Erythroblast (primary cell): ENCODE measurements around the gene INPP1.

ENCODE experiments used
- DNase-seq, 2 experiments: peaks; one replicate each; lab custom pipeline; 2025; lab: John Stamatoyannopoulos, UW
- GATA1 ChIP-seq: IDR thresholded peaks from 2 replicates; pipeline ENCODE4 v1.6.1; 2011; ENCODE audit warnings: low read depth, mild to moderate bottlenecking, control low read depth, low read length, moderate library complexity
- POLR2A ChIP-seq: IDR thresholded peaks from 2 replicates; pipeline ENCODE4 v1.6.1; 2011; ENCODE audit warnings: mild to moderate bottlenecking, low read length

Gene INPP1

GRCh38 chr2:190360965-190361364, 17.6 kb downstream of the INPP1 start:
- DNase-seq: no peak
- no peak for TF ChIP-seq GATA1

DNA sequence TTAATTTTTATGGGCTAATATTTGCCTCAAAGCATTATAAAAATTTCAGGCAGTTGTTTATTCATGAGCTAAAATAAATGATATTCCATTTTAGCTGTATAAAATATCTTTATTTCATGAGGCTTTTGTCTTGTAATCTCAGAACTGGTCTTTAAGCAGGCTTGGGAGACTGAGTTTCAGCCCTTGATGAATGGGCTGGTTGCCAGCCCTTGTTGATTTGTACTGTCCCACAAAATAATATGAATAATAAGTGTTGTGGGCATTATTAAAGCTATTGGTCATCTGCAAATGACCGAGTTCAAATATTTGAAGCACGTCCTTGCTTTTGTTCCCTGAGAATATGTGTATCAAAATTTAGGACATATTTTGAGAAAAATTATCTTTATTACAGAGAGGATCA, 18.2 kb downstream of the INPP1 start:
- no peak for TF ChIP-seq GATA1
- TF ChIP-seq POLR2A: no peak
- DNase-seq: no peak

- DNase-seq: no peak
- TF ChIP-seq GATA1: no peak
- TF ChIP-seq POLR2A: no peak
Observed at GRCh38 chr2:190362894-190363293, 19.5 kb downstream of the INPP1 start.

DNA sequence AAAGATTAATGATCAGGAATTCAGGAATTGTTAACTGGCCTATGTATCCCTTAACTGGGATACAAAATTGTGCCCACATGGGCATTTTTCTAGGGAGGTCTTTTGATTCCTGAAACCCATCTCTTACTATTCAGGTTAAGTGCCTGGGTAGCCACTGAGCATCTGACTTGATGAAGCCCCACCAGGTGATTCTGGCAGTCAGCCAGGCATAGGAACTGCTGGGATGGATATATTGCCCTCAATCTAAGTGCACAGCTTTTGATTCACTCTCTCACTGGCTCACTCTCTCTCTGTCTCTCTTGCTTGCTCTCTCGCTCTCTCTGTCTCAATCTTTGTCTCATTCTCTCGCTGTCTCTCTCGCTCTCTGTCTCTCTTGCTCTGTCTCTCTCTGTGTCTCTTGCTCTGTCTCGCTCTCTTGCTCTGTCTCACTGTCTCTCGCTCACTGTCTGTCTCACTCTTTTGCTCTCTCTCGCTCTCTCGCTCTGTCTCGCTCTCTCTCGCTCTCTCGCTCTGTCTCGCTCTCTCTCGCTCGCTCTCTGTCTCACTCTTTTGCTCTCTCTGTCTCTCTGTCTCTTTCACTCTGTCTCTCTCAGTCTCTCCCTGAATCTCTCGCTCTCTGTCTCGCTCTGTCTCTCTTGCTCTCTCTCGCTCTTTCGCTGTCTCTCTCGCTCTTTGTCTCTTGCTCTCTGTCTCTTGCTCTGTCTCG, 22.3 kb downstream of the INPP1 start:
- TF ChIP-seq GATA1 (no peak), POLR2A (no peak)
- no peak for DNase-seq

DNA sequence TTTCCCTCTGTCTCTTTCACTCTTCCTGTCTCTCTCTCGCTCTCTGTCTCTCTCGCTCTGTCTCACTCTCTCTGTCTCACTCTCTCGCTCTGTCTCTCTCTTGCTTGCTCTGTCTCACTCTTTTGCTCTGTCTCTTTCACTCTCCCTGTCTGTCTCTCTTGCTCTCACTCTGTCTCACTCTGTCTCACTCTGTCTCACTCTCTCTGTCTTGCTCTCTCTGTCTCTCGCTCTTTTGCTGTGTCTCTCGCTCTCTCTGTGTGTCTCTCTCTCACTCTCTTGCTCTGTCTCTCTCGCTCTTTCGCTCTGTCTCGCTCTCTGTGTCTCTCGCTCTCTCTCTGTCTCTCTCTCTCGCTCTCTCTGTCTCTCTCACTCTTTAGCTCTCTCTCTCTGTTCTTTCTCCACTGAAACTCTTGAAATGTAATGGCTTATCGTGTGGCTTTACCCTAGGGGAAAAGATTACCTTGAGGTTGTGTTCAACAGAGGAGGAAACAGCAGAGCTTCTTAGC, 22.9 kb downstream of the INPP1 start:
- DNase-seq: no peak
- TF ChIP-seq GATA1 (no peak), POLR2A (no peak)

GRCh38 chr2:190367091-190367490, 23.7 kb downstream of the INPP1 start:
- DNase-seq: no peak
- TF ChIP-seq GATA1: no peak
- no peak for TF ChIP-seq POLR2A

DNA sequence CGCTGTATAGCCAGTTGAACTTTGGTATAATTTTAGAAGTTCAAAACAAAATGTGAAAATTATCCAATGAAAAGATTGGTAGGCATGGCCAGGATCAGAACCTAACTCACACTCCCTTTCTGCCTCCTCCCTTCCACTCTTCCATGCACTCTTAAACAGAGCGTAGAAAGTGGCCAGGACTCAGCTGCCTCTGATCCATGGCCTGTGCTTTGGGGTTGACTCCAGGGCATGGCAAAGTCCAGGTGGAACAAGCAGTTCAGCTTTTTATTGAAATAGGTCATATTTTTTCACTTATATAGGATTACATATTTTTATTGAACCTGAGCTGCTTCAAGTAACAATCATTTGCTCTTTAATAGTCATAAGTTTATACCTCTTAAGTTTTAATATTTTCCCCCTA, 26.2 kb downstream of the INPP1 start:
- TF ChIP-seq POLR2A (no peak), GATA1 (no peak)
- DNase-seq: no peak

GRCh38 chr2:190376083-190376482, 32.7 kb downstream of the INPP1 start:
- TF ChIP-seq POLR2A: no peak
- DNase-seq: no peak

- DNase-seq: no peak
- TF ChIP-seq GATA1 (no peak), POLR2A (no peak)
Observed at GRCh38 chr2:190376591-190377245, 33.3 kb downstream of the INPP1 start.

DNA sequence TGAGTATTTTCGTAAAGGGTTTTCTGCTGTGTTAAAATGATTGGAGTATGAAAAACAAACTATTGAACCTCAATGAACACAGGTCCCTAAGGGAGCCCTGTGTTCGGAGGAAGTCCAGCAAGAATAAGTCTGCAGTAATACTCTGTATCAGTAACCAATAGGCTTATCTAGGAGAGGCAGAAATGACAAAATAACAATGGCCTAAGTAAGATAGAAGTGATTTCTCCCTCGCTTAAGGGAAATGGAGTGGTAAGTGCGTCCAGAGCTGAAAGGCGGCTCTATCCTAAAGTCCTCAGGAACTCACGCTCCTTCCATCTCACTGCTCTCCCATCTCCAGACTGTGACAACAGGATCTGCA, 35.5 kb downstream of the INPP1 start:
- DNase-seq: peak; percentile 17 to 53

DNA sequence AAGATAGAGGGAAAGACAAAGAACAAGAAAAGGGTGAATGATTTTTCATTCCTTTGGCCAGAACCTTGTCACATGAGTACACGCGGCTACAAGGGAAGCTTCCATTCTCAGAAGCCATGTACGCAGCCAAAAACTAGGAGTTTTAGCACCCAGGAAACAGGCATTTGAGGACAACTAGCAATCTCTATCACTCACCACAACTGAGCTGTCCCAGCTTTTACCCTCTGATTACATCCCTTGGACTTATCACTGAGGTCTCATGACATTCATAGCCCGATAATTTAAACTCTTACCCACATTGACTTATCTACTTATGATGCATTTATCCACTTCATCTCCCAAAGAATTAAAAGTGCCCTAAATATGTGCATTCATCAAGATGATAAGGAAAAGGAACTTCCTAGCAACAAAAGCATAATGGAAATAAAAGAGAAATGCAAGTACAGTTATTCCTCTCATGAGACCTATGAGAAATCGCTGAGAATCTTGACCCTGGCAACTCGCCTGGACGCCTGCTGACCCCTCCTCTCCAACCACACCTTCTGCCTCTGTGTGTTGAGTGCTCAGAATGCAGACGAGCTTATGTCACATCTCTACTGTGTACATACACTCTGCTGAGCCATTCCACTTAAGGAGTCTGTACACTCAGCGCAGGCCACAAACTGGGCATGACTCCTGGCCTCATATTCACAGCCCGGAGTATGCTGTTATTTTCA, 36.0 kb downstream of the INPP1 start:
- TF ChIP-seq POLR2A (no peak), GATA1 (no peak)
- DNase-seq: peak; percentile 24 to 63

More for the DNA sequence above, 35.5 kb downstream of the INPP1 start:
- TF ChIP-seq GATA1 (no peak), POLR2A (no peak)

DNA sequence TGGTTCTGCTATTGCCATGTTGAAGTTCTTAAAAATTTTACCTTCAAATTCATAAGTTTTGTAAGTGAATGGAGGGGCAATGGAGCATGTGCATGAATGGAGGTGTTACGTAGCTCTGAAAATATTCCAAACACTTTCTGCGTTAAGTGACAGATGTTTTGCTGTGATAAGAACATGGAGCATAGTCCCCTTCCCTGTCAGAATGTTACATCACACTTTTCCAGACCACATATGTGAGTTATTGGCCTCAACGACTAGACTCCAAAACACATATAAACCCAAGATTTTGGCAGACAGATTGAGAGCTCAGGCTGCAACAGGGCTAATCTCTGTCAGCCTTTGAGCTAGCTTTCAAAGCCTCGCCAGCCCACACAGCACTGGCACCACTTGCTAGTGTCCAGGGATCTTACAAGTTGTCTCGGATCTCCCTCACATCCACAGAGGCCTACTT, 37.6 kb downstream of the INPP1 start:
- TF ChIP-seq GATA1: no peak
- no peak for TF ChIP-seq POLR2A
- DNase-seq: peak; percentile 64 to 70

DNA sequence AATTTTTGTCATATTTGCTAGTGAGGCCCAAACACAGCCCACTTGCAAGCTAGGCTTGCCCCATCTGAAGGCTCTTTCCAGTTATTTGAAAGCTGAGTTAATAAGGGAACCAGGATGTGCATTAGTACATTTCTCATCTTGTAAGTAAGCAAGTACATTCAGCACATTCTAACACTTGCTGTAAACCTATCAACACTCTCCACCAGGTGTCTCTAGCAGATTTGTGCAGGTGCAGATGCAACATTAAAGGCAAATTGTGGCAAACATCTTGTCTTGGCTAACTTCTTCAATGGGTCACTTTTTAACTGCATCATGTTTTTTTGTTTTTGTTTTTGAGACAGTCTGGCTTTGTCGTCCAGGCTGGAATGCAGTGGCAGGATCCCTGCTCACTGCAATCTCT, 39.5 kb downstream of the INPP1 start:
- peak; percentile 58 to 72 for DNase-seq
- TF ChIP-seq GATA1: no peak
- no peak for TF ChIP-seq POLR2A

GRCh38 chr2:190387422-190387821, 44.0 kb downstream of the INPP1 start:
- DNase-seq: no peak

More at GRCh38 chr2:190387422-190387821, 44.0 kb downstream of the INPP1 start:
- TF ChIP-seq GATA1 (no peak), POLR2A (no peak)
